Mesendoderm (in vitro differentiated cells): Measurements from ENCODE around the gene SH2B2.

Experiments
- DNase-seq: peaks from one replicate; pipeline ENCODE4 v3.0.0; 2013
- H2AK5ac ChIP-seq: 2 replicates; pipeline ENCODE4 v1.6.1; 2013; ENCODE audit warnings: low read length, inconsistent platforms
- H2BK120ac ChIP-seq: 2 replicates; pipeline ENCODE4 v1.6.1; 2013; ENCODE audit warnings: low read depth, mild to moderate bottlenecking, low read length, moderate library complexity, mixed read lengths
- H2BK15ac ChIP-seq: replicated peaks from 2 replicates; pipeline ENCODE4 v1.6.1; 2013; ENCODE audit warnings: low read depth, mild to moderate bottlenecking, moderate library complexity
- H2BK5ac ChIP-seq: 2 replicates; pipeline ENCODE4 v1.6.1; 2013; ENCODE audit warnings: low read length, inconsistent platforms
- H3K18ac ChIP-seq: 2 replicates; pipeline ENCODE4 v1.6.1; 2013; ENCODE audit warnings: mild to moderate bottlenecking, low read length, mixed read lengths
- H3K23ac ChIP-seq: one replicate; pipeline ENCODE4 v1.6.1; 2013; ENCODE audit warnings: low read length
- H3K27ac ChIP-seq: 2 replicates; pipeline ENCODE4 v1.5.1; 2013; ENCODE audit warnings: low read depth, mild to moderate bottlenecking, inconsistent platforms, low read length, moderate library complexity
- H3K27me3 ChIP-seq: 2 replicates; pipeline ENCODE4 v1.6.1; 2013; ENCODE audit warnings: low read length, control low read depth, mild to moderate bottlenecking, inconsistent platforms; ENCODE audit not compliant: insufficient read depth, poor library complexity
- H3K36me3 ChIP-seq: 2 replicates; pipeline ENCODE4 v1.6.1; 2013; ENCODE audit warnings: low read length, inconsistent platforms; ENCODE audit not compliant: control insufficient read depth, insufficient read depth
- H3K4ac ChIP-seq: one replicate; pipeline ENCODE4 v1.6.1; 2013; ENCODE audit warnings: low read depth, mild to moderate bottlenecking, low read length, moderate library complexity
- H3K4me1 ChIP-seq: 2 replicates; pipeline ENCODE4 v1.6.1; 2013; ENCODE audit warnings: low read depth, low read length, inconsistent platforms; ENCODE audit not compliant: control insufficient read depth
- H3K4me2 ChIP-seq: 2 replicates; pipeline ENCODE4 v1.6.1; 2013; ENCODE audit warnings: low read length
- H3K4me3 ChIP-seq: 2 replicates; pipeline ENCODE4 v1.5.1; 2013; ENCODE audit warnings: mild to moderate bottlenecking, low read length
- H3K56ac ChIP-seq: one replicate; pipeline ENCODE4 v1.6.1; 2013; ENCODE audit warnings: low read length
- H3K79me1 ChIP-seq: 2 replicates; pipeline ENCODE4 v1.6.1; 2013; ENCODE audit warnings: low read length, inconsistent platforms
- H3K79me2 ChIP-seq: 2 replicates; pipeline ENCODE4 v1.6.1; 2013; ENCODE audit warnings: mild to moderate bottlenecking, low read length; ENCODE audit not compliant: control insufficient read depth, insufficient read depth
- H3K9ac ChIP-seq: 2 replicates; pipeline ENCODE4 v1.6.1; 2013; ENCODE audit warnings: low read length, inconsistent platforms
- H4K5ac ChIP-seq: one replicate; pipeline ENCODE4 v1.6.1; 2013; ENCODE audit warnings: low read length
- H4K8ac ChIP-seq: one replicate; pipeline ENCODE4 v1.6.1; 2013; ENCODE audit warnings: low read depth, mild to moderate bottlenecking, control low read depth, low read length, moderate library complexity
- WGBS: extraction: QIAGEN DNeasy Blood & Tissue Kit; methylation state at CpG from one replicate; pipeline ENCODE4 v1.1.7; 2013; ENCODE audit warnings: low lambda C conversion rate, missing lambda C conversion rate; ENCODE audit not compliant: insufficient coverage; ENCODE audit errors: extremely low coverage; 5-methylcytosine and 5-hydroxymethylcytosine counted together

The SH2B2 gene

DNA sequence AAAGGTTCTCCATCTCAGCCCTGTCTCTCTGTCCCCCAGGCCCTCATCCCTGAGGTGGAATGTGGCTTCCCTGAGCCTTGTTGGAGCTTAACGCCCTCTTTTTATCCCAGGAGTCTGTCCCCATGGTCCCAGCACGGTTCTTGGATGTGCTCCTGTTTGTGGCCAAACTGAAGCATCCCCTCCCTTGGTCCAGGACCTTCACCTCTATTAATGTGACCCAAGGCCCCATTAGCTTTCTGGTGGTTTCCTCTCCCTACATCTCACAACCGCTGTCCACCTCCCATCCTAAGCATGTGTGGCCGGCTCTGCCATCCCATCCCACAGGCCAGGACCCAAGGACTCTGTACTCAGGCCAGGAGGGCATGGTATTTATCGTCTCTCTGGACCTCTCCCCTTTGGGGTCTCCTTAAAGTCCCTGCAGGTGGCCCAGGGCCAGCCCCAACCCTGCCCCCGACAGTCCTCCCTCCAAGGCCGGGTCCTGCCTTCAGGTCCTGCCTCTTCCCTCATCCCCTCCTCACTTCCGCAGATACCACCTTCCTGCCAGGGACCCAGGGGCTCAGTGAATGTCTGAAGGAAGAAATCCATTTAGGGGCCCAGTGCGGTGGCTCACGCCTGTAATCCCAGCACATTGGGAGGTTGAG lies 15.4 kb upstream of the SH2B2 start:
- DNase-seq, result no peak
- H3K4me3 ChIP-seq, result no peak overlapping the region
- H3K23ac ChIP-seq, result no peak overlapping the region
- H2BK5ac ChIP-seq, result no peak overlapping the region
- no peaks in the 10 kb centered on the region for H3K79me2 ChIP-seq
- peaks cover 2% of the 10 kb centered on the region for H3K4me1 ChIP-seq
- H4K5ac ChIP-seq, result no peak overlapping the region
- H2BK15ac ChIP-seq, result no peak overlapping the region
- no peaks in the 10 kb centered on the region for H3K36me3 ChIP-seq
- H3K18ac ChIP-seq, result no peak overlapping the region
- no peak overlapping the region for H3K4me2 ChIP-seq
- no peak overlapping the region for H3K56ac ChIP-seq
- no peaks in the 10 kb centered on the region for H3K27me3 ChIP-seq
- no peak overlapping the region for H3K4ac ChIP-seq
- no peaks in the 10 kb centered on the region for H3K79me1 ChIP-seq
- H3K9ac ChIP-seq, result no peak overlapping the region
- no CpG with 5 or more reads among the region's 10 CpGs for WGBS
- no peak overlapping the region for H2AK5ac ChIP-seq
- no peak overlapping the region for H4K8ac ChIP-seq
- H3K27ac ChIP-seq, result no peak overlapping the region
- no peak overlapping the region for H2BK120ac ChIP-seq

DNA sequence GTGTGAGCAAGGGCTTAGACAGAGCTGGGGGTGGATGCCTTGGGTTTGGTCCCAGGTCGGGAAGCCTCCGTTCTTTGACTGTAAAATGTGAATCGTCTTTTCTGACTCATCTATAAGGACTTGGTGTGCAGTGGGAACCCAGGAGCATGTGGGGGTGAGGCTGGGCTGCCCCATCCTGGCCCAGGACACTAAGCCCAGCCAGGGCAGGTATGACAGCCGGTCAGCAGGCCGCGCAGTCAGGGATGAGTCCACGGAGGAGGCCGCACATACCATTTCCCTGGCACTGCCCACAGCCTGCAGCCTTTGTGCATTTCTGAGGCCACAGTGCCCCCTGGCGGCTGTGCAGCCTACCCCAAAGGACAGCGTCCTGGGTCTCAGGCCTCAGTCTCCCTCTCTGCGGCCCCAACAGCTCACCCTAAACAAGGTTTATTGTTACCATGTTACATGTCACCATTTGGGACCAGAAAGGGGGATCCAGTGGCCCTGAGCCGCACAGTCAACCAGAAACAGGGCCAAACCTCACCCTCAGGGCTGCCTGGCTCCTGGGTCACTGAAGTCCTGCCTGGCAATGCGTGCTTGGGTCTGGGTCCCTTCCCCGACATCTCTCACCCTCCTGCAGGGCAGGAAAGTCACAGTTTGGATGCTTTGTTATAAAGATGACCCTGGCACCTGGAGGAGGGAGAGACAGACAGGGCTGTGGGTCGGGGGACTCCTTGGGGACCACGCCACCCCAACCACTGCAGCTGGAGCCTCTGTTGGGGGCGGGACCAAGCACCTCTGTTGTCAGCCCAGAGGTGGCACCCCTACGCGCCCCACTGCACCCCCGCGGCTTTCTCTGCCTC lies 14.4 kb upstream of the SH2B2 start:
- Histone ChIP-seq H3K27me3 (no peaks in the 10 kb centered on the region), H3K79me2 (no peaks in the 10 kb centered on the region), H3K36me3 (no peaks in the 10 kb centered on the region), H4K8ac (no peak overlapping the region), H3K23ac (no peak overlapping the region), H3K4me2 (no peak overlapping the region), H3K18ac (no peak overlapping the region), H2BK120ac (no peak overlapping the region), H2AK5ac (no peak overlapping the region), H3K9ac (no peak overlapping the region), H3K79me1 (no peaks in the 10 kb centered on the region), H3K27ac (no peak overlapping the region), H4K5ac (no peak overlapping the region), H3K4ac (no peak overlapping the region), H3K4me3 (no peak overlapping the region), H3K4me1 (peaks cover 2% of the 10 kb centered on the region), H2BK15ac (no peak overlapping the region), H3K56ac (peak overlapping the region; percentile 10), H2BK5ac (no peak overlapping the region)
- DNase-seq, result peak; percentile 71
- WGBS, result no CpG with 5 or more reads among the region's 21 CpGs

GRCh38 chr7:102272917-102273748 lies 13.5 kb upstream of the SH2B2 start:
- no peak overlapping the region for H3K4me2 ChIP-seq
- H3K23ac ChIP-seq, result no peak overlapping the region

GRCh38 chr7:102273749-102274712 lies 12.6 kb upstream of the SH2B2 start:
- Histone ChIP-seq H3K56ac (no peak overlapping the region), H3K4ac (no peak overlapping the region), H2BK15ac (no peak overlapping the region), H3K36me3 (no peaks in the 10 kb centered on the region), H3K18ac (no peak overlapping the region), H3K79me1 (no peaks in the 10 kb centered on the region), H2BK5ac (no peak overlapping the region), H2BK120ac (no peak overlapping the region), H3K23ac (no peak overlapping the region), H3K27ac (no peak overlapping the region), H4K8ac (no peak overlapping the region), H2AK5ac (no peak overlapping the region), H4K5ac (no peak overlapping the region), H3K9ac (no peak overlapping the region), H3K4me2 (no peak overlapping the region), H3K4me1 (no peaks in the 10 kb centered on the region), H3K4me3 (no peak overlapping the region), H3K27me3 (no peaks in the 10 kb centered on the region), H3K79me2 (no peaks in the 10 kb centered on the region)
- no CpG with 5 or more reads among the region's 23 CpGs for WGBS
- peak; percentile 61 for DNase-seq

More at GRCh38 chr7:102272917-102273748, 13.5 kb upstream of the SH2B2 start:
- no peak overlapping the region for H4K8ac ChIP-seq
- H3K18ac ChIP-seq, result no peak overlapping the region
- H3K9ac ChIP-seq, result no peak overlapping the region
- H3K4me3 ChIP-seq, result no peak overlapping the region
- no peaks in the 10 kb centered on the region for H3K27me3 ChIP-seq
- H2AK5ac ChIP-seq, result no peak overlapping the region
- H2BK15ac ChIP-seq, result no peak overlapping the region
- peaks cover 2% of the 10 kb centered on the region for H3K4me1 ChIP-seq
- no peak overlapping the region for H2BK5ac ChIP-seq
- H2BK120ac ChIP-seq, result no peak overlapping the region
- H3K36me3 ChIP-seq, result no peaks in the 10 kb centered on the region
- no peaks in the 10 kb centered on the region for H3K79me1 ChIP-seq
- no peak overlapping the region for H3K56ac ChIP-seq
- no peak for DNase-seq
- no CpG with 5 or more reads among the region's 16 CpGs for WGBS
- H3K4ac ChIP-seq, result no peak overlapping the region
- no peak overlapping the region for H3K27ac ChIP-seq
- H3K79me2 ChIP-seq, result no peaks in the 10 kb centered on the region
- no peak overlapping the region for H4K5ac ChIP-seq

DNA sequence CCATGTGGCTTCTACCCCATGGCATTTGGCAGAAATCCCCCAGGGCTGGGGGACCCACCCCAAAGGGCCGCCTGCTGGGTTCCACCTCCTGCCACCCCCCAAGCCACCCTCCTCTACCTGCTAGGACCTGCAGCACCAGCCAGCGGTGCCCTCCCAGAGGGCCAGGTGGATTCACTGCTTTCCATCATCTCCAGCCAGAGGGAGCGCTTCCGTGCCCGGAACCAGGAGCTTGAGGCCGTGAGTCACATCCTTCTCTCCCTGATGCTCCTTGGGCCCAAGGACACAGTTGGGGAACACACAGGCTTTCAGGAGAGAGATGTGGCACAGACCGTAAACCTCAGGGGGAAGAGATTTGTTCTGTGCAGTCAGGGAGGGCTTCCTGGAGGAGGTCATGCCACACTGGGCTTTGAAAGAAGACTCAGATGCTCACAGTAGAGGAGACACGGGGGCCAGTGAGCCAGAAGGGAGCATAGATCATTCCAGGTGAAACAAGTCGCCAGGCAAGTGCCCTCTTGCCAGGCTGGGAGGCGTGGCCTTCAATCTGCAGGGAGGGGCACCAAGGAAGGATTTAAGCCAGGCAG lies 11.5 kb upstream of the SH2B2 start:
- Histone ChIP-seq H3K27me3 (no peaks in the 10 kb centered on the region), H2BK15ac (no peak overlapping the region), H3K79me2 (no peaks in the 10 kb centered on the region), H3K23ac (no peak overlapping the region), H3K4me3 (no peak overlapping the region), H2AK5ac (no peak overlapping the region), H4K8ac (no peak overlapping the region), H3K4me2 (no peak overlapping the region), H3K9ac (no peak overlapping the region), H3K4me1 (no peaks in the 10 kb centered on the region), H2BK5ac (no peak overlapping the region), H3K56ac (no peak overlapping the region), H4K5ac (no peak overlapping the region), H3K36me3 (no peaks in the 10 kb centered on the region), H2BK120ac (no peak overlapping the region), H3K27ac (no peak overlapping the region), H3K4ac (no peak overlapping the region), H3K79me1 (no peaks in the 10 kb centered on the region), H3K18ac (no peak overlapping the region)
- DNase-seq, result no peak
- WGBS, result no CpG with 5 or more reads among the region's 10 CpGs
